Measurements from ENCODE around the gene BICDL1.

Gene BICDL1

DNA sequence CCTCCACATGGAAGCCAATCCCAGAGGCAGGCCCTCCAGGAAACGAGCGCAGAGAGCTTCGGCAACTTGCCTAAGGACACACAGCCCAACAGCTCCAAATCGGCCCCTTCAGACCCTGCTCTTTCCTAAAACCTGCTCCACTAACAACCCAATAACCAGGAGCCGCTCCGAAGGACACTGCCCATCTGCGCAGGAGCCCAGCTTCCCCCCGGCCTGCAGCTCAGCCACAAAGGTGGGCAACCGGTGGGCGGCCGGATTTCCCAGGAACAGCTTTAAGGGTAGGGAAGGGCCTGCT is 114.0 kb downstream of the BICDL1 start:
- Histone ChIP-seq H3K9me3 (ENCODE audit: insufficient read depth, low read length) (no peaks in the 10 kb centered on the region), H4K20me1 (ENCODE audit: low read depth, low read length) (no peaks in the 10 kb centered on the region; the same call in 1 of the 2 replicates), H3K9me2 (replicated peaks; ENCODE audit: insufficient read depth, low read length) (no peaks in the 10 kb centered on the region), H3K27me3 (ENCODE audit: low read length) (no peaks in the 10 kb centered on the region), H3K79me2 (ENCODE audit: insufficient read depth, low read length) (peaks cover 89% of the 10 kb centered on the region), H3K27ac (ENCODE audit: low read depth, low read length) (no peak overlapping the region), H3K4me2 (ENCODE audit: low read depth, low read length, poor library complexity, severe bottlenecking) (no peak overlapping the region), H3K9ac (ENCODE audit: low read length) (no peak overlapping the region), H3F3A (ENCODE audit: insufficient read depth) (no peaks in the 10 kb centered on the region), H3K4me3 (ENCODE audit: insufficient read depth, low read length, poor library complexity, severe bottlenecking) (no peak overlapping the region), H2AFZ (ENCODE audit: low read depth, low read length, severe bottlenecking) (no peak overlapping the region), H3K36me3 (ENCODE audit: low read length) (no peaks in the 10 kb centered on the region)
- no peak for TF ChIP-seq EZH2phosphoT487 (conservative IDR thresholded peaks at IDR 0.05; ENCODE audit: low read length)
- TF ChIP-seq, protein P1, sequence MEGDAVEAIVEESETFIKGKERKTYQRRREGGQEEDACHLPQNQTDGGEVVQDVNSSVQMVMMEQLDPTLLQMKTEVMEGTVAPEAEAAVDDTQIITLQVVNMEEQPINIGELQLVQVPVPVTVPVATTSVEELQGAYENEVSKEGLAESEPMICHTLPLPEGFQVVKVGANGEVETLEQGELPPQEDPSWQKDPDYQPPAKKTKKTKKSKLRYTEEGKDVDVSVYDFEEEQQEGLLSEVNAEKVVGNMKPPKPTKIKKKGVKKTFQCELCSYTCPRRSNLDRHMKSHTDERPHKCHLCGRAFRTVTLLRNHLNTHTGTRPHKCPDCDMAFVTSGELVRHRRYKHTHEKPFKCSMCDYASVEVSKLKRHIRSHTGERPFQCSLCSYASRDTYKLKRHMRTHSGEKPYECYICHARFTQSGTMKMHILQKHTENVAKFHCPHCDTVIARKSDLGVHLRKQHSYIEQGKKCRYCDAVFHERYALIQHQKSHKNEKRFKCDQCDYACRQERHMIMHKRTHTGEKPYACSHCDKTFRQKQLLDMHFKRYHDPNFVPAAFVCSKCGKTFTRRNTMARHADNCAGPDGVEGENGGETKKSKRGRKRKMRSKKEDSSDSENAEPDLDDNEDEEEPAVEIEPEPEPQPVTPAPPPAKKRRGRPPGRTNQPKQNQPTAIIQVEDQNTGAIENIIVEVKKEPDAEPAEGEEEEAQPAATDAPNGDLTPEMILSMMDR (IDR thresholded peaks at IDR 0.05; ENCODE audit: insufficient read depth, low read length, poor library complexity, severe bottlenecking) = no peak

DNA sequence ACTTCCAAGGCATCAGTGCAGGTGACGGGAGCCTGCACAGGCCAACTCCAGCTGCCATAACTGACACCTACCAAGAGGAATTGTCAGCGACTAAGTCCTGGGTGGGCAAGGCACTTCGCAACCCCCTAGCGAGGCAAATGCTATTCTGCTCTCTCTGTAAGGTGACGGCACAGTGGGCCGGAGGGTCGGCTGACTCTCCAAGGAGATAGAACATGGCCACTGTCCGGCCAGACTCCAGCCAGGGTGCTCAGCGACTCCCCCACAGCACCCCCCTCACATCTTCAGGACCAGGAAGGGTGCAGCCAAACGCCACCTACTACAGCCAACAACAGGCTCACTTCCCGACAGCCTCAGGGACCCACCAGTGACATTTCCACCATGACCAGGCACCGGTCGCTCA is 114.3 kb downstream of the BICDL1 start:
- no peaks in the 10 kb centered on the region for H3K27me3 ChIP-seq (ENCODE audit: low read length)
- no peaks in the 10 kb centered on the region for H3K9me2 ChIP-seq (replicated peaks; ENCODE audit: insufficient read depth, low read length)
- H3K9ac ChIP-seq (ENCODE audit: low read length) = no peak overlapping the region
- H3K27ac ChIP-seq (ENCODE audit: low read depth, low read length) = no peak overlapping the region
- H3K36me3 ChIP-seq (ENCODE audit: low read length) = no peaks in the 10 kb centered on the region
- H2AFZ ChIP-seq (ENCODE audit: low read depth, low read length, severe bottlenecking) = no peak overlapping the region
- H3F3A ChIP-seq (ENCODE audit: insufficient read depth) = no peaks in the 10 kb centered on the region
- H4K20me1 ChIP-seq (ENCODE audit: low read depth, low read length) = no peaks in the 10 kb centered on the region; the same call in 1 of the 2 replicates
- no peak overlapping the region for H3K4me3 ChIP-seq (ENCODE audit: insufficient read depth, low read length, poor library complexity, severe bottlenecking)
- H3K4me2 ChIP-seq (ENCODE audit: low read depth, low read length, poor library complexity, severe bottlenecking) = no peak overlapping the region
- TF ChIP-seq, protein P1 (IDR thresholded peaks at IDR 0.05; ENCODE audit: insufficient read depth, low read length, poor library complexity, severe bottlenecking) = no peak
- no peak for TF ChIP-seq EZH2phosphoT487 (conservative IDR thresholded peaks at IDR 0.05; ENCODE audit: low read length)
- H3K9me3 ChIP-seq (ENCODE audit: insufficient read depth, low read length) = no peaks in the 10 kb centered on the region
- H3K79me2 ChIP-seq (ENCODE audit: insufficient read depth, low read length) = peaks cover 92% of the 10 kb centered on the region

DNA sequence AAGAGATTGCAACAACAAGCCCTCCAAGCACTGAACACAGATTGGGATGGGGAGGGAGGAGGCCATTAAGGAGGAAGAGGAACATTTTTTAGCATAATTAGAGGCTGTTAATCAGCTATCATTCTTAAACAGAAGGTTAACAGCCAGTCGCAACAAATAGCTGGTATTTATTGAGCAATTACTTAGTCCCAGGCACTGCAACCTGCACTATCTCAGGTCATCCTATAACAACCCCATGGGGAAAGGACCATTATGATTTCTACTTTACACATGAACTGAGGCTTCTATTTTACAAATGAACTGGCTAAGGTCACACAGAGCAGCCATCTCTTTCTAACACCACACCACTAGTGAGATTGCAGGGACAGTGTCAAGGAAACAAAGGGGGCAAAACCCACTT is 117.1 kb downstream of the BICDL1 start:
- Histone ChIP-seq H3K9me2 (replicated peaks; ENCODE audit: insufficient read depth, low read length) (no peaks in the 10 kb centered on the region), H3F3A (ENCODE audit: insufficient read depth) (peaks cover 12% of the 10 kb centered on the region), H3K4me3 (ENCODE audit: insufficient read depth, low read length, poor library complexity, severe bottlenecking) (no peak overlapping the region), H2AFZ (ENCODE audit: low read depth, low read length, severe bottlenecking) (no peak overlapping the region), H4K20me1 (ENCODE audit: low read depth, low read length) (peaks cover 7% of the 10 kb centered on the region; the same call in 1 of the 2 replicates), H3K9me3 (ENCODE audit: insufficient read depth, low read length) (no peaks in the 10 kb centered on the region), H3K79me2 (ENCODE audit: insufficient read depth, low read length) (peaks cover 100% of the 10 kb centered on the region), H3K36me3 (ENCODE audit: low read length) (no peaks in the 10 kb centered on the region), H3K27ac (ENCODE audit: low read depth, low read length) (no peak overlapping the region), H3K4me2 (ENCODE audit: low read depth, low read length, poor library complexity, severe bottlenecking) (no peak overlapping the region), H3K9ac (ENCODE audit: low read length) (no peak overlapping the region), H3K27me3 (ENCODE audit: low read length) (no peaks in the 10 kb centered on the region)
- TF ChIP-seq EZH2phosphoT487 (conservative IDR thresholded peaks at IDR 0.05; ENCODE audit: low read length) = no peak
- TF ChIP-seq, protein P1 (IDR thresholded peaks at IDR 0.05; ENCODE audit: insufficient read depth, low read length, poor library complexity, severe bottlenecking) = no peak
